Measurements from ENCODE around the gene LARGE2.

Gene LARGE2

DNA sequence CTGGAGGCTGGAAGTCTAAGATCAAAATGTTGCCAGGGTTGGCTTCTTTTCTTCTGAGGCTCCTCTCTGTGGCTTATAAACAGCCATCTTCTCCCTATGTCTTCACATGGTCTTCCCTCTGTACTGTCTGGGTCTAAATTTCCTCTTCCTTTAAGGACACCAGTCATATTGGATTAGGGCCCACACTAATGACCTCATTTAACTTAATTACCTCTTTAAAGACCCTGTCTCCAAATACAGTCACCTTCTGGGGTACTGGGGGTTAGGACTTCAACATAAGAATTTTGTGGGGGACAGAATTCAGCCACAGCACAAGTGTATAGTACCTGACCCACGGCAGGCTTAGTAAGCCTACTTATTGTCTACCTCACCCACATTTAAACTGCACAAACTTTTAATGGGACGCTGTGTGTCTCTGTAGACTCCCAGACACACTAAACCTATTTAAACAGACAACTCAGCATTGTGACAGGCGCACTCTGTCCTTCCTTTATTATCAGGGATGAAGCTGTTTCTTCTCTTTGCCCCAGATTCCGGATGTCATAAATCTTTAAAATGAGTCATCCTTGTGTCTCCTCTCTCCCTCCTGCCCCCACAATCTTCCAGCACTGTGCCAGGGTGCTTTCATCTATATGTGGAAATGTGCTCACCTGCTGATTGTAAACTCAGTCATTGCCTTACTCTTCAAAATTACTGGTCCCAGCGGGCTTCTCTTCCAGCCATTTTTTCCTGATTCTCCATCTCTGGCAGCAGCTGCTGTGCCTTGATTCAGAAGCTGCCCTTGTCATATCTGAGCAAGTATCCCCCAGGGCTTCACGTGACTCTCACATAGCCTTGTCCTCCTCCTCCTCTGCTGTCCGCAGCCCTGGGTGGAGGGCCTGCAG is 42.4 kb upstream of the LARGE2 start (continued):
- TF ChIP-seq ZNF670 (tag by site-specific recombination; IDR thresholded peaks at IDR 0.05; ENCODE audit: low read depth) = no peak
- TF ChIP-seq, protein P1, sequence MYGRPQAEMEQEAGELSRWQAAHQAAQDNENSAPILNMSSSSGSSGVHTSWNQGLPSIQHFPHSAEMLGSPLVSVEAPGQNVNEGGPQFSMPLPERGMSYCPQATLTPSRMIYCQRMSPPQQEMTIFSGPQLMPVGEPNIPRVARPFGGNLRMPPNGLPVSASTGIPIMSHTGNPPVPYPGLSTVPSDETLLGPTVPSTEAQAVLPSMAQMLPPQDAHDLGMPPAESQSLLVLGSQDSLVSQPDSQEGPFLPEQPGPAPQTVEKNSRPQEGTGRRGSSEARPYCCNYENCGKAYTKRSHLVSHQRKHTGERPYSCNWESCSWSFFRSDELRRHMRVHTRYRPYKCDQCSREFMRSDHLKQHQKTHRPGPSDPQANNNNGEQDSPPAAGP (tag by site-specific recombination; IDR thresholded peaks at IDR 0.05) = peak; percentile 61
- peak; percentile 67 for TF ChIP-seq KLF8 (tag by site-specific recombination; IDR thresholded peaks at IDR 0.05)
- no peak for TF ChIP-seq ZNF792 (tag by site-specific recombination; IDR thresholded peaks at IDR 0.05)
- TF ChIP-seq ZFHX2 (tag by site-specific recombination; conservative IDR thresholded peaks at IDR 0.05) = peak; percentile 47; the same call in 1 of the 2 replicates
- TF ChIP-seq KLF9 (tag by site-specific recombination; IDR thresholded peaks at IDR 0.05; ENCODE audit: low read depth) = no peak
- TF ChIP-seq ZNF24 (tag by site-specific recombination; IDR thresholded peaks at IDR 0.05) = peak; percentile 54; the same call in 1 of the 2 replicates
- peak; percentile 90 for TF ChIP-seq SP7 (tag by site-specific recombination; IDR thresholded peaks at IDR 0.05)
- TF ChIP-seq, protein P2, sequence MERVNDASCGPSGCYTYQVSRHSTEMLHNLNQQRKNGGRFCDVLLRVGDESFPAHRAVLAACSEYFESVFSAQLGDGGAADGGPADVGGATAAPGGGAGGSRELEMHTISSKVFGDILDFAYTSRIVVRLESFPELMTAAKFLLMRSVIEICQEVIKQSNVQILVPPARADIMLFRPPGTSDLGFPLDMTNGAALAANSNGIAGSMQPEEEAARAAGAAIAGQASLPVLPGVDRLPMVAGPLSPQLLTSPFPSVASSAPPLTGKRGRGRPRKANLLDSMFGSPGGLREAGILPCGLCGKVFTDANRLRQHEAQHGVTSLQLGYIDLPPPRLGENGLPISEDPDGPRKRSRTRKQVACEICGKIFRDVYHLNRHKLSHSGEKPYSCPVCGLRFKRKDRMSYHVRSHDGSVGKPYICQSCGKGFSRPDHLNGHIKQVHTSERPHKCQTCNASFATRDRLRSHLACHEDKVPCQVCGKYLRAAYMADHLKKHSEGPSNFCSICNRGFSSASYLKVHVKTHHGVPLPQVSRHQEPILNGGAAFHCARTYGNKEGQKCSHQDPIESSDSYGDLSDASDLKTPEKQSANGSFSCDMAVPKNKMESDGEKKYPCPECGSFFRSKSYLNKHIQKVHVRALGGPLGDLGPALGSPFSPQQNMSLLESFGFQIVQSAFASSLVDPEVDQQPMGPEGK (tag by site-specific recombination; IDR thresholded peaks at IDR 0.05) = peak; percentile 60
- TF ChIP-seq, protein P3, sequence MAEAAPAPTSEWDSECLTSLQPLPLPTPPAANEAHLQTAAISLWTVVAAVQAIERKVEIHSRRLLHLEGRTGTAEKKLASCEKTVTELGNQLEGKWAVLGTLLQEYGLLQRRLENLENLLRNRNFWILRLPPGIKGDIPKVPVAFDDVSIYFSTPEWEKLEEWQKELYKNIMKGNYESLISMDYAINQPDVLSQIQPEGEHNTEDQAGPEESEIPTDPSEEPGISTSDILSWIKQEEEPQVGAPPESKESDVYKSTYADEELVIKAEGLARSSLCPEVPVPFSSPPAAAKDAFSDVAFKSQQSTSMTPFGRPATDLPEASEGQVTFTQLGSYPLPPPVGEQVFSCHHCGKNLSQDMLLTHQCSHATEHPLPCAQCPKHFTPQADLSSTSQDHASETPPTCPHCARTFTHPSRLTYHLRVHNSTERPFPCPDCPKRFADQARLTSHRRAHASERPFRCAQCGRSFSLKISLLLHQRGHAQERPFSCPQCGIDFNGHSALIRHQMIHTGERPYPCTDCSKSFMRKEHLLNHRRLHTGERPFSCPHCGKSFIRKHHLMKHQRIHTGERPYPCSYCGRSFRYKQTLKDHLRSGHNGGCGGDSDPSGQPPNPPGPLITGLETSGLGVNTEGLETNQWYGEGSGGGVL (tag by site-specific recombination; IDR thresholded peaks at IDR 0.05) = peak; percentile 80
- no peak for TF ChIP-seq ZNF521 (tag by site-specific recombination; IDR thresholded peaks at IDR 0.05)

DNA sequence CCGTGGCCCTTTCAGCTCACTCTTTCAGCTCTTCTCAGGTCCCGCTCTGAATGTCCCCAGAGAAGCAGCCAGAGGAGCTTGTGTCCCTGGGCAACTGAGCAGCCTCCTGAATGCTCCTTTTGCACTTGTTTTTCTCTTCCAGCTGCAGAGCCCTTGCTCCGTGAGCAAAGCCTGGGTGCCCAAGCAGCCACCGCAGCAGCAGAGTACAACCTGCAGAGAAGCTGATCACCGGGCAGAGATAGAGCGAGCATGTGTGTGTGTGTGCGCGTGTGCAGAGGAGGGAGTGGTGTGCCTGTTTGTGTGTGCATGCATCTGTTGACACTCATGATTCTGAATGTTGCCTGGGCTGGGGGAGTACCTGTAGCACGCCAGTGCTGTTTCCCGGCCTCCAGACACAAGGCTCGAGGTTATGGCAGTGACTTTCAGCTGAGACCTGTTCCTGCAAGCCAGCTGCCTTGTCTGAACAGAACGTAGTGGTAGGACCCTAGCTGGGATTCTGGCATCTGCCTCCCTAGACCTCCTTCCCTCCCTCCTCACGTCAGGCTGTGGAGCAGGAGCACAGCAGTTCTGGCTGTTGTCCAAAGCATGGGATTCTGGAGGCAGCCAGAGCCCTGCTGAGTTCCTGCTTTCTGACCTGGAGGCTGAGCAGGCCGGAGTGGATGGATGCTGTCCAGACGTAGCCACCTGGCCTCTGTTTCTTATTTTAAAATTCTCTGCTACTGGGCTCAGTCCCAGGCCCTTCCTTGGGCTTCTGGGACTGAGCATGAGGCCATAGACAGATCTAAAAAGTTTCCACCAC is 41.5 kb upstream of the LARGE2 start:
- Histone ChIP-seq H3K9me3 (ENCODE audit: control insufficient read depth, insufficient read depth, low read depth, low read length) (no peaks in the 10 kb centered on the region), H3K36me3 (ENCODE audit: control insufficient read depth in 2 of 2, insufficient read depth in 1 of 2, low read length in 2 of 2) (peaks cover 0 to 23% of the 10 kb centered on the region in 2 experiments; a peak in 1 of 3 replicates), H3K4me3 (ENCODE audit: low read depth, low read length) (no peak overlapping the region), H3K4me1 (ENCODE audit: control insufficient read depth, insufficient read depth, low read length) (no peaks in the 10 kb centered on the region), H3K27ac (ENCODE audit: extremely low read depth, low read depth, low read length) (no peak overlapping the region)
- ChIA-PET CTCF (interaction anchor here (0.5 to 1.4 kb wide), 6 partner anchors 8 to 126 kb away, joined by 3 to 8 read pairs (median 3); no protein-coding TSS in a partner anchor), POLR2A (interaction anchor here (1.6 kb wide), 1 partner anchor 37 kb away, joined by 5 read pairs; the partner anchor contains the start of gene PEX16)
- TF ChIP-seq ZNF138 (tag by site-specific recombination; IDR thresholded peaks at IDR 0.05; ENCODE audit: borderline replicate concordance) (no peak), ZNF394 (tag by site-specific recombination; IDR thresholded peaks at IDR 0.05; ENCODE audit: borderline replicate concordance) (no peak), TCF7L2 (IDR thresholded peaks at IDR 0.05; ENCODE audit: borderline replicate concordance, low read depth, low read length) (no peak), ZNF670 (tag by site-specific recombination; IDR thresholded peaks at IDR 0.05; ENCODE audit: low read depth) (no peak), ZIC2 (tag by site-specific recombination; IDR thresholded peaks at IDR 0.05) (peak; percentile 25), ZNF324 (tag by site-specific recombination; IDR thresholded peaks at IDR 0.05) (no peak), ZNF558 (tag by site-specific recombination; IDR thresholded peaks at IDR 0.05) (no peak)
